Astrocyte (in vitro differentiated cells and primary cell): ENCODE data around the gene NXNL1.

ENCODE experiments used
- CTCF ChIP-seq: IDR thresholded peaks from 2 replicates; pipeline ENCODE4 v1.5.1; 2011; ENCODE audit warnings: low read depth, mild to moderate bottlenecking, inconsistent platforms, low read length, moderate library complexity; ENCODE audit not compliant: insufficient read depth
- EZH2 ChIP-seq: IDR thresholded peaks from 2 replicates; pipeline ENCODE4 v1.6.1; 2012; ENCODE audit warnings: mild to moderate bottlenecking, low read length, inconsistent platforms; ENCODE audit not compliant: insufficient read depth

- TF ChIP-seq EZH2 (no peak), CTCF (no peak)
These were observed 43.7 kb upstream of the NXNL1 start for GRCh38 chr19:17504456-17504855.
